ENCODE results near the gene GLIS1. TPM values are rescaled to one million over a fixed set of nuclear protein-coding genes. Genes with fewer than 3 reads are reported as not detected.

Gene GLIS1
- total and polyA plus RNA-seq, 10 of the 15 experiments (the other 5 are each of a cell fraction or from before 2014, with no cell fraction given): not detected

DNA sequence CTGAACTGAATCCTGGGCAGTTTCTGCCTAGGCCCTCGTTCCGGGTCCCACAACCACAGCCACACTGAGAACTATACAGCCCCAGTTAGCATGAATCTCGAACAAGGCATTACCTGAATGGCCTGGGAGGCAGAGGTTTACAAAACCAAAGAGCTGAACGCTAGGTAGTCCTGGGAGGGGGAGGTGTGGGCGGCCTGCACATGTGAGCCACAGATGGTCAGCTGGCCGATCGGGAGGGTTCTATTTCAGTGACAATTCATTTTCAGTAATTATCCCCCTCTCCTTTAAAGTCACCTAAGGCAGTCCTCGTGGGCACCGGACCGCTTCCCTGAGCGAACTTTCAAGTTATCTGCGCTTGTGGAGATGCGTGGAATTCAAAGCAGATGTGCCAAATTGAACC lies 111.9 kb downstream of the GLIS1 start (continued):
- TF ChIP-seq YY1 (IDR thresholded peaks at IDR 0.05; ENCODE audit: low read depth, low read length): no peak

DNA sequence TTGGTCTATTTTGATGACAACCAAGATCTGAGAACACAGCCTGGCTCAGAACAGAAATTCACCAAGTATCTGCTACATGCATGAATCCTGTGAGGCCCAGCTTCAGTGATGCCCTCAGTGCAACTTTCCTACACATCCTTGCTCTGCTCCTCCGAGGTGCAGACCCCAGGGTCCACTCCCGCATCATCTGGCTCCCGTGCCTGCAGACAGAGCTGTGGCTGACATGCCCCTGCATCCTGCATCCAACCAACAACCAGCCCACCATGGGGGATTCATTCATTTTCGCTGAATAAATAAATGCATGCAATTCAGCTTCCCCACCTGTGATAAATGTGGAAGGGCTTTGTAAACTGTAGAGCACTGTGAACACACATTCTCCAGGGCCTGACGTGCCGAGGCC lies 112.3 kb downstream of the GLIS1 start:
- ATAC-seq (no peak), DNase-seq (ENCODE audit: low read depth, low spot score) (no peak), FAIRE-seq (no peak)
- RAD21 ChIA-PET (ENCODE audit: unreplicated experiment): no interaction called here
- H3K4me2 ChIP-seq (ENCODE audit: control insufficient read depth, insufficient read depth): no peak overlapping the region
- SMC1A ChIA-PET (ENCODE audit: uncharacterized antibody, unreplicated experiment): no interaction called here
- intact Hi-C loops (cut with micrococcal nuclease; ENCODE audit: unreplicated experiment) (no loop called here), in situ Hi-C loops (cut with MboI) (no loop called here)
- H3K27ac ChIP-seq (ENCODE audit: control insufficient read depth, insufficient read depth): no peak overlapping the region
- H3K36me3 ChIP-seq (ENCODE audit: control insufficient read depth in 2 of 2, insufficient read depth in 2 of 2, low read length in 1 of 2): no peaks in the 10 kb centered on the region
- H3K9ac ChIP-seq (ENCODE audit: control insufficient read depth, insufficient read depth, low read length): no peak overlapping the region
- peaks cover 0 to 4% of the 10 kb centered on the region in 2 experiments; a peak in 3 of 4 replicates for H3K27me3 ChIP-seq (replicated peaks in 1 of 2; ENCODE audit: control insufficient read depth in 2 of 2, insufficient read depth in 2 of 2, low read length in 1 of 2)
- H3K4me3 ChIP-seq: no peak overlapping the region
- H3K4me1 ChIP-seq (ENCODE audit: control insufficient read depth, insufficient read depth, low read length): no peaks in the 10 kb centered on the region
- no peaks in the 10 kb centered on the region for H3K79me2 ChIP-seq (ENCODE audit: control insufficient read depth, insufficient read depth, low read length)
- no peak overlapping the region for H2AFZ ChIP-seq (ENCODE audit: control insufficient read depth, low read depth, low read length)
- CTCF ChIA-PET: no interaction called here
- H3K9me3 ChIP-seq (replicated peaks; ENCODE audit: control insufficient read depth, insufficient read depth, low read length): no peaks in the 10 kb centered on the region
- POLR2A ChIA-PET: no interaction called here
- H4K20me1 ChIP-seq (ENCODE audit: control insufficient read depth, insufficient read depth): no peaks in the 10 kb centered on the region
- no TSS peak for BruUV-seq (replicated peaks)
- 19% methylated on average over 6 of the region's 6 CpGs for WGBS (ENCODE audit: insufficient coverage, insufficient replicate concordance, low lambda C conversion rate, missing lambda C conversion rate)
- TF ChIP-seq ASH2L (IDR thresholded peaks at IDR 0.05; ENCODE audit: borderline replicate concordance, low read depth) (no peak), RAD51 (IDR thresholded peaks at IDR 0.05) (no peak), ZNF207 (IDR thresholded peaks at IDR 0.05; ENCODE audit: borderline replicate concordance) (no peak), ATF7 (IDR thresholded peaks at IDR 0.05; ENCODE audit: low read depth) (no peak), YY1 (IDR thresholded peaks at IDR 0.05; ENCODE audit: low read depth, low read length) (no peak), BHLHE40 (IDR thresholded peaks at IDR 0.05; ENCODE audit: borderline replicate concordance in 1 of 2, low read depth in 2 of 2, low read length in 1 of 2) (no peak), NFYA (IDR thresholded peaks at IDR 0.05; ENCODE audit: borderline replicate concordance, low read depth, low read length) (no peak), SREBF1 (IDR thresholded peaks at IDR 0.05; ENCODE audit: low read length) (no peak), RAD21 (IDR thresholded peaks at IDR 0.05; ENCODE audit: insufficient read depth, low read depth, low read length) (no peak)
- TF ChIP-seq, protein P1, sequence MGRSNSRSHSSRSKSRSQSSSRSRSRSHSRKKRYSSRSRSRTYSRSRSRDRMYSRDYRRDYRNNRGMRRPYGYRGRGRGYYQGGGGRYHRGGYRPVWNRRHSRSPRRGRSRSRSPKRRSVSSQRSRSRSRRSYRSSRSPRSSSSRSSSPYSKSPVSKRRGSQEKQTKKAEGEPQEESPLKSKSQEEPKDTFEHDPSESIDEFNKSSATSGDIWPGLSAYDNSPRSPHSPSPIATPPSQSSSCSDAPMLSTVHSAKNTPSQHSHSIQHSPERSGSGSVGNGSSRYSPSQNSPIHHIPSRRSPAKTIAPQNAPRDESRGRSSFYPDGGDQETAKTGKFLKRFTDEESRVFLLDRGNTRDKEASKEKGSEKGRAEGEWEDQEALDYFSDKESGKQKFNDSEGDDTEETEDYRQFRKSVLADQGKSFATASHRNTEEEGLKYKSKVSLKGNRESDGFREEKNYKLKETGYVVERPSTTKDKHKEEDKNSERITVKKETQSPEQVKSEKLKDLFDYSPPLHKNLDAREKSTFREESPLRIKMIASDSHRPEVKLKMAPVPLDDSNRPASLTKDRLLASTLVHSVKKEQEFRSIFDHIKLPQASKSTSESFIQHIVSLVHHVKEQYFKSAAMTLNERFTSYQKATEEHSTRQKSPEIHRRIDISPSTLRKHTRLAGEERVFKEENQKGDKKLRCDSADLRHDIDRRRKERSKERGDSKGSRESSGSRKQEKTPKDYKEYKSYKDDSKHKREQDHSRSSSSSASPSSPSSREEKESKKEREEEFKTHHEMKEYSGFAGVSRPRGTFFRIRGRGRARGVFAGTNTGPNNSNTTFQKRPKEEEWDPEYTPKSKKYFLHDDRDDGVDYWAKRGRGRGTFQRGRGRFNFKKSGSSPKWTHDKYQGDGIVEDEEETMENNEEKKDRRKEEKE (IDR thresholded peaks at IDR 0.05): no peak
- TF ChIP-seq, protein P2, sequence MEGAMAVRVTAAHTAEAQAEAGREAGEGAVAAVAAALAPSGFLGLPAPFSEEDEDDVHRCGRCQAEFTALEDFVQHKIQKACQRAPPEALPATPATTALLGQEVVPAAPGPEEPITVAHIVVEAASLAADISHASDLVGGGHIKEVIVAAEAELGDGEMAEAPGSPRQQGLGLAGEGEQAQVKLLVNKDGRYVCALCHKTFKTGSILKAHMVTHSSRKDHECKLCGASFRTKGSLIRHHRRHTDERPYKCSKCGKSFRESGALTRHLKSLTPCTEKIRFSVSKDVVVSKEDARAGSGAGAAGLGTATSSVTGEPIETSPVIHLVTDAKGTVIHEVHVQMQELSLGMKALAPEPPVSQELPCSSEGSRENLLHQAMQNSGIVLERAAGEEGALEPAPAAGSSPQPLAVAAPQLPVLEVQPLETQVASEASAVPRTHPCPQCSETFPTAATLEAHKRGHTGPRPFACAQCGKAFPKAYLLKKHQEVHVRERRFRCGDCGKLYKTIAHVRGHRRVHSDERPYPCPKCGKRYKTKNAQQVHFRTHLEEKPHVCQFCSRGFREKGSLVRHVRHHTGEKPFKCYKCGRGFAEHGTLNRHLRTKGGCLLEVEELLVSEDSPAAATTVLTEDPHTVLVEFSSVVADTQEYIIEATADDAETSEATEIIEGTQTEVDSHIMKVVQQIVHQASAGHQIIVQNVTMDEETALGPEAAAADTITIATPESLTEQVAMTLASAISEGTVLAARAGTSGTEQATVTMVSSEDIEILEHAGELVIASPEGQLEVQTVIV (IDR thresholded peaks at IDR 0.05; ENCODE audit: borderline replicate concordance, partially characterized antibody): no peak
- TF ChIP-seq, protein P3, sequence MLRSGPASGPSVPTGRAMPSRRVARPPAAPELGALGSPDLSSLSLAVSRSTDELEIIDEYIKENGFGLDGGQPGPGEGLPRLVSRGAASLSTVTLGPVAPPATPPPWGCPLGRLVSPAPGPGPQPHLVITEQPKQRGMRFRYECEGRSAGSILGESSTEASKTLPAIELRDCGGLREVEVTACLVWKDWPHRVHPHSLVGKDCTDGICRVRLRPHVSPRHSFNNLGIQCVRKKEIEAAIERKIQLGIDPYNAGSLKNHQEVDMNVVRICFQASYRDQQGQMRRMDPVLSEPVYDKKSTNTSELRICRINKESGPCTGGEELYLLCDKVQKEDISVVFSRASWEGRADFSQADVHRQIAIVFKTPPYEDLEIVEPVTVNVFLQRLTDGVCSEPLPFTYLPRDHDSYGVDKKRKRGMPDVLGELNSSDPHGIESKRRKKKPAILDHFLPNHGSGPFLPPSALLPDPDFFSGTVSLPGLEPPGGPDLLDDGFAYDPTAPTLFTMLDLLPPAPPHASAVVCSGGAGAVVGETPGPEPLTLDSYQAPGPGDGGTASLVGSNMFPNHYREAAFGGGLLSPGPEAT (IDR thresholded peaks at IDR 0.05; ENCODE audit: low read depth): no peak
- TF ChIP-seq, protein P4, sequence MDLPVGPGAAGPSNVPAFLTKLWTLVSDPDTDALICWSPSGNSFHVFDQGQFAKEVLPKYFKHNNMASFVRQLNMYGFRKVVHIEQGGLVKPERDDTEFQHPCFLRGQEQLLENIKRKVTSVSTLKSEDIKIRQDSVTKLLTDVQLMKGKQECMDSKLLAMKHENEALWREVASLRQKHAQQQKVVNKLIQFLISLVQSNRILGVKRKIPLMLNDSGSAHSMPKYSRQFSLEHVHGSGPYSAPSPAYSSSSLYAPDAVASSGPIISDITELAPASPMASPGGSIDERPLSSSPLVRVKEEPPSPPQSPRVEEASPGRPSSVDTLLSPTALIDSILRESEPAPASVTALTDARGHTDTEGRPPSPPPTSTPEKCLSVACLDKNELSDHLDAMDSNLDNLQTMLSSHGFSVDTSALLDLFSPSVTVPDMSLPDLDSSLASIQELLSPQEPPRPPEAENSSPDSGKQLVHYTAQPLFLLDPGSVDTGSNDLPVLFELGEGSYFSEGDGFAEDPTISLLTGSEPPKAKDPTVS (IDR thresholded peaks at IDR 0.05; ENCODE audit: low read depth, low read length): no peak

Measured in GM12878 (cell line).